GM21381 (cell line): Measurements from ENCODE around the gene POU2AF3.
"Not testable (repeated sequence)": the region's sequence is repeated elsewhere in the genome, so short reads cannot be mapped to it uniquely, and the experiment has no call there.

Experiments used
- ATAC-seq: cut with Tn5 transposase; IDR thresholded peaks from one replicate; pipeline ENCODE4 v1.9.1; 2021; ENCODE audit warnings: mild to moderate bottlenecking, moderate library complexity; ENCODE audit not compliant: unreplicated experiment

The POU2AF3 gene

DNA sequence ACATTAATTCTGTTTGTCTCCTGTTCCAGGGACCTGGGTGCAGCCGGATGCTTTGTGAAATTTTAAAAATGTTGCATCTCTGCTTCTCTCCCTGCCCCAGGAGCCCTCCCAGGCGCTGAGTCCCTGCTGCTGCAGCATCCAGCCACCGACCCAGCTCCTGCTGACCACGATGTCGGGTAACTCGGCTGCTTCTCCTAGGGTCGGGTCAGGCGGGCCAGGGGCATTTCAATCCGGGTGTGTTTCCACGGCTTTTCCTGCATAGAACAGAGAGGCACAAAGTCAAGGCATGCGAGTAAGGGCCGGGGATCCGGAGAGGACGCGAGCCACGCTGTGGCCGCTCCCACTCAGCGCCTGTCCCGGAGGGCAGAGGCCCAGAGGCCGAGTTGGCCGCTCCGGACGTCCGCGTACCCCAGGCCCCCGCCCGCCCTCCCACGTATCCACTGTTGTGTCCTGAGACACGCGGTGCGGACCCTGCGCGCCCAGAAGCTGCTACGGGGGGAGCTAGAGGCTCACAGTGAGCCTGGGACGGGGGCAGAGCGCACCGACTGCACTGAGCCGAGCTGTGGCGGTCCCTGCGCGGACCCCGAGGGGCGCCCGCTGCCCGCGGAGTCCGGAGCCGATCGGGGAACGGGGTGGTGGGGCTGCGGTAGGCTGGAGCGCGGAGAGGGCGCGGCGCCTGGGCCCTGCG, at the start of gene POU2AF3:
Gene POU2AF3 (plus strand): TSS at position 134 of the 688 bp plus-strand sequence. CDS start 36 bp downstream, at position 170.
- ATAC-seq: no peak

DNA sequence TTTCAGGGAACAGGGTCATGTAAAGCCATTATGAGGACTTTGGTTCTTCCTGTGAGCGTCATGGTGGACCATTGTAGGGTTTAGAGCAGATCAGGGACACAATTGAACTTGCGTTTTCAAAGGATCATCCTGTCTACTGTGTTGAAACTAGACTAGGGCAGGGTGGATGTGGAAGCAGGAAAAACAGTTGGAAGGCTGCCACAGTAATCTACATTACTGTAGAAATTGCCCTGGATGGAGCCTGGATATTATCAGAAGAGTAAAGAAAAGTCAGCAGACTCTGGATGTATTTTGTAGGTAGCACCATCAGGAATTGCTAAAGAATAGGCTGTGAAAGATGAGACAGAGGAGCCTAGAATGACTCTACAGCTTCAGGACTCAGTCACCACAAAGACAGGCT, 47.4 kb upstream of the POU2AF3 start:
- no peak for ATAC-seq

DNA sequence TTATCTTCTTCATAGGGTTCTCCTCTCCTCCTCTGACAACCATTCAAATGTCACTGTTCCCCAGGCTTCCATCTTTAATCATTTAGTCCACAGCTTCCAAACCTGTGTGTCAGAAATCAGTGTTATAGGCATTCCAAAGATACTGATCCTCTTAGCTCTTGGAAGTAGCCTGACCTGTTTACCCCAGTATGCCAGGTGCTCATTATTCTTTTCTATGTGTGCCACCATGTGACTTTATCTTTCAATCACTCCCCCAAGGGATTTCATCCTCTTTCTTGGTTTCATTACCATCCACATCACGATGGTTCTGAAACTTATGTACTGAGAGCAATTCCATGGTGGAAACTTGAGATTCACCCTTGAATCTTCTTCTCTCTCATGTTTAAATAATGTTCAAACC, 45.2 kb upstream of the POU2AF3 start:
- ATAC-seq: no peak

DNA sequence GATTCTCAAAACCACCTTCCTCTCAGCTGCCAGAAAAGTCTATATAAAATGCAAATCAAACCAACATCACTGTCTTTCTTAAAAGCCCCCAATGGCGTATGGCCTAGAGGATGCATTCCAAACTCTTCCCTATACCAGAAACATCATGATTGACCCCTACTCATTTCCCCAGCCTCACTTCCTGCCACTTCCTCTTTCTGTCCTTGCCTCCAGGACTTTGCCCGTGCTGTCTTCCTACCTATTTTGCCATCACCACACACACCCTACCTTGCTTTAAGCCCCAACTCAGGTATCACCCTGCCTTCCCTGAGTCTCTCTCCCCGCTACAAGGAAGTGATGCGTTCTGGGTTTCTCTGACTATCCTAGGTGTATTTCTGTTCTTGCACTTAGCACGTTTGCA, 44.7 kb upstream of the POU2AF3 start:
- ATAC-seq: no peak

- ATAC-seq: no peak
Observed at GRCh38 chr11:111258046-111258445, 40.3 kb upstream of the POU2AF3 start.

DNA sequence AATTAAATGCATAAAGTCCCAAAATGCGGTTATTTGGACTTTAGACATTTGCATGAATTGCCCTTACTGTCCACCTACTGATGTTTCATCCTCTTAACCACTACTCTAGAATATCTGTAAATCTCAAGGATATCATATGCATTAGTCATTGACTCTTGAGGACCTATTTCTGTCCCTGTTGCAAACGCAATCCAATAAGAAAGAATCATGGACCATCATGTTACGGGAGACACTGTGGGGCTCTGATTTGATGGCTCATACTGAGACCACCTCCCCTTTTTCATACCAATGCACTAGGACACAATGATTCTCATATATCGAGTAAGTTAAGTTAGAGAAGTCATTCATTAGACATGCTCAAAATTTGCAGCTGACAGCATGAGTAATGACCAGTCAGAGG, 38.5 kb upstream of the POU2AF3 start:
- ATAC-seq: no peak

GRCh38 chr11:111260811-111261210, 37.5 kb upstream of the POU2AF3 start:
- no peak for ATAC-seq

- no peak for ATAC-seq
Observed at GRCh38 chr11:111264646-111265045, 33.7 kb upstream of the POU2AF3 start.

DNA sequence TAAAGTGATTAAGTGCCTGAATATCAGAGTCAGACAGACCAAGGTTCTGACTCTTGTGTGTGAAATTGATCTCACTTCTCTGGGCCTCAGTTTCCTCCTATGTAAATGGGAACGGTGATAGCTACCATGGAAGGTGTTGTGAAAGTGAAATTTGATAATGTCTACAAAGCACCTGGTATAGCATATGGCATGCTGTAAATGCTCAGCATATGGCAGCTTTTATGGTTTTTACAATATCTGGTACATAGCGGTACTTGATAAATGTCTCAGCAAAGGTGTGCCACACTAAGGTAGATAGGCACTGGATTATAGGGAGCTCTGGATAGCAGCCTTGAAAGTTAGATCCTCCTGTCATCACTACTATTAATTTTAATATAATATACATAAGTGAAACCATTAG, 32.9 kb upstream of the POU2AF3 start:
- ATAC-seq: no peak

DNA sequence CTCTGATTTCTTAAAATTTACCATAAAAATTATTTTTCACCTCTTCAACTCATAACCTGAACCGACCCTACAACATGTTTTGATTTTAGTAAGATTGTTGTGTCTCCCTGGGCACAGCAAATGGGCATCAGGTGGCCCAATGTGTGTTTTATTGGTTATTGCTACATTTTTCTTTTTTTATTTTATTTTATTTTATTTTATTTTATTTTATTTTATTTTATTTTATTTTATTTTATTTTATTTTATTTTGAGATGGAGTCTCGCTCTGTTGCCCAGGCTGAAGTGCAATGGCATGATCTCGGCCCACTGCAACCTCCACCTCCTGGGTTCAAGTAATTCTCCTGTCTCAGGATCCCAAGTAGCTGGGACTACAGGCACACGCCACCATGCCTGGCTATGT, 30.0 kb upstream of the POU2AF3 start:
- ATAC-seq: not testable (repeated sequence)

- no peak for ATAC-seq
Observed at GRCh38 chr11:111269146-111269868, 29.0 kb upstream of the POU2AF3 start.

GRCh38 chr11:111272420-111272819, 25.9 kb upstream of the POU2AF3 start:
- no peak for ATAC-seq

DNA sequence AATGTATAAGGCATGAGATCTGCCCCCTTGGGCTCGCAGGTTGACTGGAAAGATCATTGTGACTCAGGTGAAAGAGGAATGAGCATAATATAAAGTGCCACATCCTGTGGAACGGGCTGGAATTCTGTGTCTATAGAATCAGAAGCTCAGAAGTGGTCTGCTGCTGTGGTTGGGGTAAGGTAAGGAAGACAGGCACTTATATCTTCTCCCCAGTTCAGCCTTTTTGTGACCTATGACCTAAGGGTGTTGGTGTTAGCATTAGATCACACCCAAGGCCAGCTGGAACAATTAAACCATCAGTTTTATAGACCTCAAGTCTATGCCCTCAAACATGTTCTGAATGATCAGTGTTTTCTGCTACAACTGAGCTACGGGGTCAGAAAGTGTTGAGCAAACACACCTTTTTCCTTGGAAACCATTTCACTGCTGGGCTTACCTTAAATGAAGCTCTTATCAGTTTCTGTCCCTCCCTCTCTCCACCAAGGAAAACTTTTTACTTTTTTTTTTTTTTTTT, 15.7 kb upstream of the POU2AF3 start:
- ATAC-seq: no peak

- no peak for ATAC-seq
Observed at GRCh38 chr11:111283945-111284481, 14.3 kb upstream of the POU2AF3 start.

GRCh38 chr11:111285189-111286091, 12.9 kb upstream of the POU2AF3 start:
- ATAC-seq: no peak

DNA sequence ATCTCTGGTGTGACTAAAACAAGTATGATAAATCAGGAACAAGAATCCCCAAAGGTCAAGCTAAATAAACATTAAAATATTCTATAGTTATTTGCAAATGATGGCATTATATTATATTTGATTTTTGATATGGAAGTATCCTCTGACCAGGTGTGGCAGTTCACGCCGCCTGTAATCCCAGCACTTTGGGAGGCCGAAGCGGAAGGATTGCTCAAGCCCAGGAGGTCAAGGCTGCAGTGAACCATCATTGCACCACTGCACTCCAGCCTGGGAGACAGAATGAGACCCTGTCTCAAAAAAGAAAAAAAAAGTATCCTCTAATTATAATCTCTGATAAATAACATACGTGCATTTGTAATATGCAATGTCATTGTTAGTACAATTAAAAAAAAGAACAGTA, 6.6 kb upstream of the POU2AF3 start:
- ATAC-seq: no peak

GRCh38 chr11:111292408-111292807, 5.9 kb upstream of the POU2AF3 start:
- ATAC-seq: not testable (repeated sequence)

DNA sequence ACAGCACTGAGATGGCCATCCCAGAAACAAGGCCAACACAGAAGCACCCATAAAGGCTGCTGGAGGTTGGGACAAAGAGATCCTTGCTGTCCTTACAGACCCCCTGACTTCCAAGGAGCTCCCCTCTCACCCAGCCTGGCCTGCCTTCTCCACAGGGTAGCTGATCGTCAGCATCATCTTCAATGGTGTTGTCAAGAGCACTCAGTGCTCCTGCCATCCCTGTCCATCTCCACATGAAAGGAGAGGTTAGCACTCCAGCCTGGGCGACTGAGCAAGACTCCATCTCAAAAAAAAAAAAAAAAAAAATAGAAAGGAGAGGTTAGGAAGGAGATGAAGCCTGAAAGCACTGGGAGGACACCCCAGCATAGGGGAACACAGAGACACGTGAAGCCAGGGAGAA, 2.1 kb upstream of the POU2AF3 start:
- ATAC-seq: no peak

DNA sequence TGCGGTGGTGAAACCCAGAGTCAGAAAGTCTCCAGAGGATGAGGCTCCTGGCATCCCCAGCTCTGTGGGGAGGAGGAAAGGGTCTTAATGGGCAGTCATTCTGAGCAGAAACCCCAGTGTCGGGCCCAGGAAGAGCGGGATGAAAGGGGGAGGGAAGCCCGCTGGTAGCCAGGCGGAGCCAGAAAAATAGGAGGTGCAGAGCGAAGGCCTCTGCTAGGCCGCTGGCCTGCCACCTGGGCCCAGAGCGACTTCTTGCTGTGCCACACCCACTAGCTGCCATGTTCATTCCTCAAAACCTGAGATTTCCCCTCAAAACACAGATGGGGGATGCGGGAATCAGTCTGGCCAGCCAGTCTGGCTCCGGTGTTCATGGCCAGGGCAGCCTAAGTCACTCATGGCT, 650 bp upstream of the POU2AF3 start:
- ATAC-seq: no peak

GRCh38 chr11:111299101-111300026, 1.0 kb downstream of the POU2AF3 start:
- peak; percentile 68 for ATAC-seq
